H1 (cell line): ENCODE measurements around the gene TNRC6A. TPM values are rescaled to one million over a fixed set of nuclear protein-coding genes. Genes with fewer than 3 reads are reported as not detected.

ENCODE experiments used
- ASH2L ChIP-seq: fragments of 200-600, 300-600 bp; sonication (generic); IDR thresholded peaks from one replicate; pipeline ENCODE4 v1.7.1; 2017; ENCODE audit warnings: low read length
- EGR1 ChIP-seq: IDR thresholded peaks from 2 replicates; pipeline ENCODE4 v1.6.1; 2011; ENCODE audit warnings: low read depth, low read length, borderline replicate concordance
- HDAC2 ChIP-seq, 2 experiments: fragments of 300-600 bp in 1 of 2; sonication (generic) in 1 of 2; IDR thresholded peaks; 2 replicates each; pipeline ENCODE4 v1.6.1; 2011 to 2012; ENCODE audit warnings: low read depth in 2 of 2, low read length in 2 of 2, mild to moderate bottlenecking in 2 of 2, moderate library complexity in 2 of 2, borderline replicate concordance in 1 of 2, inconsistent platforms in 1 of 2
- POLR2A ChIP-seq, 2 experiments: IDR thresholded peaks; 1 replicate in 1 of 2; 2 replicates in 1 of 2; pipeline ENCODE4 v1.6.1; 2011; ENCODE audit warnings: low read depth in 2 of 2, low read length in 2 of 2, mild to moderate bottlenecking in 2 of 2; ENCODE audit errors: control extremely low read depth in 1 of 2
- SP1 ChIP-seq: IDR thresholded peaks from 2 replicates; pipeline ENCODE4 v1.6.1; 2011; ENCODE audit warnings: low read depth, low read length
- polyA plus RNA-seq, 7 experiments: library from polyadenylated mRNA; depleted of rRNA in 3 of 7; stranded (reverse) in 5 of 7; unstranded in 2 of 7; fragments of >200 nt in 5 of 7; fragments of 200-250 nt in 2 of 7; gene quantifications; 1 replicate in 5 of 7; 2 replicates in 1 of 7; 4 replicates in 1 of 7; pipeline versions ENCODE4 v1.2.1 to v1.2.3, GENCODE V29; 2011 to 2013; ENCODE audit warnings: missing spikeins in 2 of 7, mixed read lengths in 2 of 7
- total RNA-seq: library from RNA; stranded (reverse); fragmentation: NEBNext Ultra II Directional; extraction: Animal tissue kit (Norgen Biotek cat#: 25700); gene quantifications from 2 replicates; pipeline ENCODE4 v1.2.1, GENCODE V29; 2021

The TNRC6A gene
- total and polyA plus RNA-seq, 2 of the 8 experiments (the other 6 are each of a cell fraction or from before 2014, with no cell fraction given), result 67.6 to 103 TPM

- TF ChIP-seq HDAC2 (IDR thresholded peaks at IDR 0.05; ENCODE audit: borderline replicate concordance in 1 of 2, low read depth in 2 of 2, low read length in 2 of 2), result no peak
- no peak for TF ChIP-seq ASH2L
- TF ChIP-seq EGR1, result no peak
- no peak for TF ChIP-seq SP1
- TF ChIP-seq POLR2A (IDR thresholded peaks at IDR 0.05; ENCODE audit: control extremely low read depth in 1 of 2, low read depth in 2 of 2, low read length in 2 of 2), result no peak
These were observed 122.8 kb downstream of the TNRC6A start (continued) for GRCh38 chr16:24852281-24852721.
